Measurements from ENCODE around the gene IPO11. TPM values are rescaled to one million over a fixed set of nuclear protein-coding genes. Genes with fewer than 3 reads are reported as not detected.
"Not testable (repeated sequence)": the region's sequence is repeated elsewhere in the genome, so short reads cannot be mapped to it uniquely, and the experiment has no call there.

IPO11 gene
- total and polyA plus RNA-seq, 2 experiments from 2014 or later = 18.7 to 64.7 TPM

DNA sequence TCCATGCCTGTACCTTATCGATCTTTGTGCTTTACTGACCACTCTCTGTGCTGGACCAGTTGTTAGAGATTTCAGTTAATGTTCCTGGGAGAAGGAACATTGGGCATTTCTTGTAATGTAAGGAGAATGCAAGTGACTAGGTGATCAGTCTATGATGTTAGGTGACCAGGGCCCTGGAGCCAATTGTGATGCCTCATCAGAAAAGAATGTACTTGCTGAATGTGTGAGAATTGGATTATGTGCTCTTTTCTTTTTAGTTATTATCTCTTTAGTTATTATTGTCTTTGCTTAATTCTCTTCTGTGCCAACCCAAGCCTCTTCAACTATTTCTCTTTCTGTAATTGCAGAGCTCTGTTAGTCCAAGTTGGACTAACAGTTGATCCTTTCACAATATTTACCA, 258.9 kb downstream of the IPO11 start (continued):
- TF ChIP-seq, protein P1, sequence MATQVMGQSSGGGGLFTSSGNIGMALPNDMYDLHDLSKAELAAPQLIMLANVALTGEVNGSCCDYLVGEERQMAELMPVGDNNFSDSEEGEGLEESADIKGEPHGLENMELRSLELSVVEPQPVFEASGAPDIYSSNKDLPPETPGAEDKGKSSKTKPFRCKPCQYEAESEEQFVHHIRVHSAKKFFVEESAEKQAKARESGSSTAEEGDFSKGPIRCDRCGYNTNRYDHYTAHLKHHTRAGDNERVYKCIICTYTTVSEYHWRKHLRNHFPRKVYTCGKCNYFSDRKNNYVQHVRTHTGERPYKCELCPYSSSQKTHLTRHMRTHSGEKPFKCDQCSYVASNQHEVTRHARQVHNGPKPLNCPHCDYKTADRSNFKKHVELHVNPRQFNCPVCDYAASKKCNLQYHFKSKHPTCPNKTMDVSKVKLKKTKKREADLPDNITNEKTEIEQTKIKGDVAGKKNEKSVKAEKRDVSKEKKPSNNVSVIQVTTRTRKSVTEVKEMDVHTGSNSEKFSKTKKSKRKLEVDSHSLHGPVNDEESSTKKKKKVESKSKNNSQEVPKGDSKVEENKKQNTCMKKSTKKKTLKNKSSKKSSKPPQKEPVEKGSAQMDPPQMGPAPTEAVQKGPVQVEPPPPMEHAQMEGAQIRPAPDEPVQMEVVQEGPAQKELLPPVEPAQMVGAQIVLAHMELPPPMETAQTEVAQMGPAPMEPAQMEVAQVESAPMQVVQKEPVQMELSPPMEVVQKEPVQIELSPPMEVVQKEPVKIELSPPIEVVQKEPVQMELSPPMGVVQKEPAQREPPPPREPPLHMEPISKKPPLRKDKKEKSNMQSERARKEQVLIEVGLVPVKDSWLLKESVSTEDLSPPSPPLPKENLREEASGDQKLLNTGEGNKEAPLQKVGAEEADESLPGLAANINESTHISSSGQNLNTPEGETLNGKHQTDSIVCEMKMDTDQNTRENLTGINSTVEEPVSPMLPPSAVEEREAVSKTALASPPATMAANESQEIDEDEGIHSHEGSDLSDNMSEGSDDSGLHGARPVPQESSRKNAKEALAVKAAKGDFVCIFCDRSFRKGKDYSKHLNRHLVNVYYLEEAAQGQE (IDR thresholded peaks at IDR 0.05; ENCODE audit: unreplicated experiment) = no peak
- TF ChIP-seq CREB1 (CRISPR knock-in tag; IDR thresholded peaks at IDR 0.05; ENCODE audit: low read depth) (no peak), EZH2phosphoT487 (IDR thresholded peaks at IDR 0.05; ENCODE audit: unreplicated experiment) (no peak)

DNA sequence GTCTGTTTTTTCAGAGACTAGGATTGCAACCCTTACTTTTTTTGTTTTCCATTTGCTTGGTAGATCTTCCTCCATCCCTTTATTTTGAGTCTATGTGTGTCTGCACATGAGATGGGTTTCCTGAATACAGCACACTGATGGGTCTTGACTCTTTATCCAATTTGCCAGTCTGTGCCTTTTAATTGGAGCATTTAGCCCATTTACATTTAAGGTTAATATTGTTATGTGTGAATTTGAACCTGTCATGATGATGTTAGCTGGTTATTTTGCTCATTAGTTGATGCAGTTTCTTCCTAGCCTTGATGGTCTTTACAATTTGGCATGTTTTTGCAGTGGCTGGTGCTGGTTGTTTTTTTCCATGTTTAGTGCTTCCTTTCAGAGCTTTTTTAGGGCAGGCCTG, 264.0 kb downstream of the IPO11 start:
- not testable (repeated sequence) for H2AFZ ChIP-seq; DNase-seq (ENCODE audit: low spot score); H3K4me1 ChIP-seq (ENCODE audit: insufficient read depth); H3K4me3 ChIP-seq; H3K36me3 ChIP-seq (ENCODE audit: insufficient read depth); H3K4me1 Mint-ChIP-seq; H3K27ac Mint-ChIP-seq; H3K9me2 ChIP-seq (ENCODE audit: insufficient read depth); H3K27ac ChIP-seq (ENCODE audit: low read depth); H3K27me3 ChIP-seq (ENCODE audit: insufficient read depth); H4K20me1 ChIP-seq (replicated peaks; ENCODE audit: insufficient read depth); H3F3A ChIP-seq (replicated peaks; ENCODE audit: low read depth); ATAC-seq; H3K4me2 ChIP-seq; H3K79me2 ChIP-seq (replicated peaks; ENCODE audit: insufficient read depth); H3K27me3 Mint-ChIP-seq (ENCODE audit: insufficient read depth, low read depth, poor library complexity); H3K4me3 Mint-ChIP-seq
- peaks cover 54% of the 10 kb centered on the region for H3K9me3 Mint-ChIP-seq
- peaks cover 31% of the 10 kb centered on the region for H3K36me3 Mint-ChIP-seq (ENCODE audit: low read depth)

Small RNAs within 50 kb of the gene (small RNA-seq; reads per million reads assigned to genes)
- gene CKS1BP3 (ENCODE audit: low replicate concordance) (not detected), gene RNU6-661P (ENCODE audit: low replicate concordance) (not detected)

Other genes with a start within 250 kb of the IPO11 start
- gene KIF2A, start 106.6 kb upstream of the IPO11 start, total RNA-seq (2014; rRNA removed; shearing (Covaris generic)) = 99.1 and 120 TPM in 2 replicates
- gene KIF2A, start 106.6 kb upstream of the IPO11 start, polyA plus RNA-seq (2016; fragmentation: Nextera tagmentation; extraction: Ambion mirVana) = 98.7 and 122 TPM in 2 replicates
- gene DIMT1, start 8.9 kb upstream of the IPO11 start, total RNA-seq (2014; rRNA removed; shearing (Covaris generic)) = 37.9 and 53.0 TPM in 2 replicates
- gene DIMT1, start 8.9 kb upstream of the IPO11 start, polyA plus RNA-seq (2016; fragmentation: Nextera tagmentation; extraction: Ambion mirVana) = 56.5 and 60.6 TPM in 2 replicates
- gene LRRC70, start 166.1 kb downstream of the IPO11 start, total RNA-seq (2014; rRNA removed; shearing (Covaris generic)) = 1.7 and 2.7 TPM in 2 replicates
- 0.15 TPM in 1 of 2 replicates, not detected in the other for gene LRRC70, start 166.1 kb downstream of the IPO11 start, polyA plus RNA-seq (2016; fragmentation: Nextera tagmentation; extraction: Ambion mirVana)

All from GM23338 (cell line).